HepG2 (cell line): ENCODE results near the gene MYRIP. TPM values are rescaled to one million over a fixed set of nuclear protein-coding genes. Genes with fewer than 3 reads are reported as not detected.
A peak's percentile ranks its signal among the peaks of the same experiment; 100 is the strongest.

Experiments
- ARNT ChIP-seq: fragments of 450-650 bp; IDR thresholded peaks from 2 replicates; pipeline ENCODE4 v1.6.1; 2017
- ATF1 ChIP-seq: IDR thresholded peaks from 2 replicates; pipeline ENCODE4 v1.6.1; 2016; ENCODE audit warnings: mild to moderate bottlenecking, control low read depth
- BCL6 ChIP-seq: IDR thresholded peaks from 2 replicates; pipeline ENCODE4 v1.6.1; 2016; ENCODE audit warnings: missing genetic modification reagents, missing compliant biosample characterization
- MYPOP ChIP-seq: sonication (generic); formaldehyde crosslinking; IDR thresholded peaks from 2 replicates; pipeline ENCODE4 v1.8.1; 2023; ENCODE audit warnings: mild to moderate bottlenecking, moderate library complexity, missing genetic modification reagents
- SKI ChIP-seq: fragments of 450-650 bp; IDR thresholded peaks from one replicate; pipeline ENCODE4 v1.6.1; 2018; ENCODE audit warnings: mild to moderate bottlenecking; ENCODE audit not compliant: partially characterized antibody
- SP1 ChIP-seq, 2 experiments: fragments of 450-650 bp in 1 of 2; sonication (generic) in 1 of 2; formaldehyde crosslinking in 1 of 2; IDR thresholded peaks; 2 replicates each; pipeline versions ENCODE4 v1.4.0 to v1.6.1; 2016 to 2020; ENCODE audit warnings: missing genetic modification reagents in 1 of 2
- SSRP1 ChIP-seq: IDR thresholded peaks from 2 replicates; pipeline ENCODE4 v1.6.1; 2016; ENCODE audit warnings: control low read depth
- TIGD3 ChIP-seq: sonication (generic); formaldehyde crosslinking; IDR thresholded peaks from 2 replicates; pipeline ENCODE4 v1.5.1; 2020; ENCODE audit warnings: mild to moderate bottlenecking, missing genetic modification reagents, borderline replicate concordance
- USF2 ChIP-seq, 2 experiments: sonication (generic) in 1 of 2; formaldehyde crosslinking in 1 of 2; IDR thresholded peaks; 2 replicates each; pipeline versions ENCODE4 v1.5.1 to v1.6.1; 2011 to 2020; ENCODE audit warnings: borderline replicate concordance in 1 of 2, low read depth in 1 of 2, low read length in 1 of 2, mild to moderate bottlenecking in 1 of 2, missing genetic modification reagents in 1 of 2, moderate library complexity in 1 of 2
- YEATS4 ChIP-seq: sonication (generic); formaldehyde crosslinking; IDR thresholded peaks from 2 replicates; pipeline ENCODE4 v1.4.0; 2020; ENCODE audit warnings: missing genetic modification reagents, borderline replicate concordance
- ZEB1 ChIP-seq: IDR thresholded peaks from 2 replicates; pipeline ENCODE4 v1.6.1; 2012; ENCODE audit warnings: mild to moderate bottlenecking, low read depth, inconsistent platforms; ENCODE audit not compliant: insufficient replicate concordance
- ZNF263 ChIP-seq: sonication (generic); formaldehyde crosslinking; IDR thresholded peaks from 2 replicates; pipeline ENCODE4 v1.4.0; 2020; ENCODE audit warnings: missing genetic modification reagents
- ZNF556 ChIP-seq: sonication (generic); formaldehyde crosslinking; IDR thresholded peaks from 2 replicates; pipeline ENCODE4 v1.4.0; 2020; ENCODE audit warnings: mild to moderate bottlenecking, missing genetic modification reagents, borderline replicate concordance
- ZNF598 ChIP-seq: sonication (generic); formaldehyde crosslinking; IDR thresholded peaks from 2 replicates; pipeline ENCODE4 v1.5.1; 2020; ENCODE audit warnings: mild to moderate bottlenecking, missing genetic modification reagents, borderline replicate concordance
- ZNF768 ChIP-seq: sonication (generic); formaldehyde crosslinking; IDR thresholded peaks from 2 replicates; pipeline ENCODE4 v1.4.0; 2020; ENCODE audit warnings: missing genetic modification reagents
- polyA plus RNA-seq, 8 experiments: library from polyadenylated mRNA; depleted of rRNA in 3 of 8; stranded (reverse) in 7 of 8; unstranded in 1 of 8; fragments of >200 nt; fragmentation: Illumina TruSeq in 4 of 8; extraction: Trizol in 4 of 8; gene quantifications; 2 replicates each; pipeline versions ENCODE4 v1.2.1 to v1.2.3, GENCODE V29; 2011 to 2016; ENCODE audit warnings: low read depth in 4 of 8, missing spikeins in 1 of 8, mixed read lengths in 1 of 8; ENCODE audit not compliant: insufficient read depth in 1 of 8
- total RNA-seq, 5 experiments: library from RNA; depleted of rRNA; stranded (reverse); fragments of >200 nt; fragmentation: Illumina TruSeq; extraction: Trizol; gene quantifications; 2 replicates each; pipeline ENCODE4 v1.2.3, GENCODE V29; 2016; ENCODE audit warnings: low read depth in 1 of 5
- TF ChIP-seq, protein P1 (sequence below): IDR thresholded peaks from 2 replicates; pipeline ENCODE4 v1.6.1; 2016; ENCODE audit warnings: mild to moderate bottlenecking
- TF ChIP-seq, protein P2 (sequence below): sonication (generic); formaldehyde crosslinking; IDR thresholded peaks from 2 replicates; pipeline ENCODE4 v1.4.0; 2020; ENCODE audit warnings: missing genetic modification reagents, low read depth, mild to moderate bottlenecking, borderline replicate concordance
- TF ChIP-seq, protein P3 (sequence below): sonication (generic); formaldehyde crosslinking; IDR thresholded peaks from 2 replicates; pipeline ENCODE4 v1.5.1; 2020; ENCODE audit warnings: missing genetic modification reagents, mild to moderate bottlenecking, borderline replicate concordance
- TF ChIP-seq, protein P4 (sequence below): sonication (generic); formaldehyde crosslinking; IDR thresholded peaks from 2 replicates; pipeline ENCODE4 v1.4.0; 2020; ENCODE audit warnings: missing genetic modification reagents

The MYRIP gene
- total and polyA plus RNA-seq, 2 of the 13 experiments (the other 11 are each of a cell fraction or from before 2014, with no cell fraction given) = 0.64 to 0.84 TPM

GRCh38 chr3:40309418-40309924, 500.1 kb downstream of the MYRIP start, which contains the start of gene EIF1B (continued):
- TF ChIP-seq, protein P1, sequence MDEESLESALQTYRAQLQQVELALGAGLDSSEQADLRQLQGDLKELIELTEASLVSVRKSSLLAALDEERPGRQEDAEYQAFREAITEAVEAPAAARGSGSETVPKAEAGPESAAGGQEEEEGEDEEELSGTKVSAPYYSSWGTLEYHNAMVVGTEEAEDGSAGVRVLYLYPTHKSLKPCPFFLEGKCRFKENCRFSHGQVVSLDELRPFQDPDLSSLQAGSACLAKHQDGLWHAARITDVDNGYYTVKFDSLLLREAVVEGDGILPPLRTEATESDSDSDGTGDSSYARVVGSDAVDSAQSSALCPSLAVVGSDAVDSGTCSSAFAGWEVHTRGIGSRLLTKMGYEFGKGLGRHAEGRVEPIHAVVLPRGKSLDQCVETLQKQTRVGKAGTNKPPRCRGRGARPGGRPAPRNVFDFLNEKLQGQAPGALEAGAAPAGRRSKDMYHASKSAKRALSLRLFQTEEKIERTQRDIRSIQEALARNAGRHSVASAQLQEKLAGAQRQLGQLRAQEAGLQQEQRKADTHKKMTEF (CRISPR knock-in tag) = peak; percentile 93
- TF ChIP-seq, protein P2, sequence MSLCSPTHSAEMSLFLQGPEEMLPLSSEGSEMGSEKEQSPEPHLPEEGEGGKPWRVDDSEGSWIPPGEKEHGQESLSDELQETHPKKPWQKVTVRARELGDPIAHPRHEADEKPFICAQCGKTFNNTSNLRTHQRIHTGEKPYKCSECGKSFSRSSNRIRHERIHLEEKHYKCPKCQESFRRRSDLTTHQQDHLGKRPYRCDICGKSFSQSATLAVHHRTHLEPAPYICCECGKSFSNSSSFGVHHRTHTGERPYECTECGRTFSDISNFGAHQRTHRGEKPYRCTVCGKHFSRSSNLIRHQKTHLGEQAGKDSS (CRISPR knock-in tag) = peak; percentile 6; the same call in 1 of the 2 replicates
- no peak for TF ChIP-seq SKI
- no peak for TF ChIP-seq ZNF598 (CRISPR knock-in tag)
- TF ChIP-seq ZNF556 = peak; percentile 46
- peak; percentile 93 for TF ChIP-seq USF2 (IDR thresholded peaks at IDR 0.05; ENCODE audit: low read depth, low read length)
- TF ChIP-seq USF2 (CRISPR knock-in tag; IDR thresholded peaks at IDR 0.05; ENCODE audit: borderline replicate concordance) = peak; percentile 97; the same call in 1 of the 2 replicates
- no peak for TF ChIP-seq ARNT
- no peak; the same call in 1 of the 2 replicates for TF ChIP-seq BCL6 (CRISPR knock-in tag)
- TF ChIP-seq, protein P3, sequence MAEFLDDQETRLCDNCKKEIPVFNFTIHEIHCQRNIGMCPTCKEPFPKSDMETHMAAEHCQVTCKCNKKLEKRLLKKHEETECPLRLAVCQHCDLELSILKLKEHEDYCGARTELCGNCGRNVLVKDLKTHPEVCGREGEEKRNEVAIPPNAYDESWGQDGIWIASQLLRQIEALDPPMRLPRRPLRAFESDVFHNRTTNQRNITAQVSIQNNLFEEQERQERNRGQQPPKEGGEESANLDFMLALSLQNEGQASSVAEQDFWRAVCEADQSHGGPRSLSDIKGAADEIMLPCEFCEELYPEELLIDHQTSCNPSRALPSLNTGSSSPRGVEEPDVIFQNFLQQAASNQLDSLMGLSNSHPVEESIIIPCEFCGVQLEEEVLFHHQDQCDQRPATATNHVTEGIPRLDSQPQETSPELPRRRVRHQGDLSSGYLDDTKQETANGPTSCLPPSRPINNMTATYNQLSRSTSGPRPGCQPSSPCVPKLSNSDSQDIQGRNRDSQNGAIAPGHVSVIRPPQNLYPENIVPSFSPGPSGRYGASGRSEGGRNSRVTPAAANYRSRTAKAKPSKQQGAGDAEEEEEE = no peak
- TF ChIP-seq SSRP1 = no peak
- peak; percentile 37; the same call in 1 of the 2 replicates for TF ChIP-seq ATF1 (CRISPR knock-in tag)
- TF ChIP-seq ZEB1 = peak; percentile 68
- 0 out of 2 replicates have a peak, but pooled peaks have one; percentile 63 for TF ChIP-seq MYPOP (CRISPR knock-in tag)
- TF ChIP-seq TIGD3 = no peak
- no peak for TF ChIP-seq SP1 (IDR thresholded peaks at IDR 0.05)
- no peak for TF ChIP-seq SP1 (CRISPR knock-in tag; IDR thresholded peaks at IDR 0.05)
- no peak; the same call in 1 of the 2 replicates for TF ChIP-seq YEATS4 (CRISPR knock-in tag)
- TF ChIP-seq ZNF263 (CRISPR knock-in tag) = no peak; the same call in none of the 2 replicates
- TF ChIP-seq ZNF768 = peak; percentile 58; the same call in 1 of the 2 replicates
- TF ChIP-seq, protein P4, sequence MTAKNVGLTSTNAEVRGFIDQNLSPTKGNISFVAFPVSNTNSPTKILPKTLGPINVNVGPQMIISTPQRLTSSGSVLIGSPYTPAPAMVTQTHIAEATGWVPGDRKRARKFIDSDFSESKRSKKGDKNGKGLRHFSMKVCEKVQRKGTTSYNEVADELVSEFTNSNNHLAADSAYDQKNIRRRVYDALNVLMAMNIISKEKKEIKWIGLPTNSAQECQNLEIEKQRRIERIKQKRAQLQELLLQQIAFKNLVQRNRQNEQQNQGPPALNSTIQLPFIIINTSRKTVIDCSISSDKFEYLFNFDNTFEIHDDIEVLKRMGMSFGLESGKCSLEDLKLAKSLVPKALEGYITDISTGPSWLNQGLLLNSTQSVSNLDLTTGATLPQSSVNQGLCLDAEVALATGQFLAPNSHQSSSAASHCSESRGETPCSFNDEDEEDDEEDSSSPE = peak; percentile 86
